ENCODE results near the gene MEGF11.
"Not testable (repeated sequence)": the region's sequence is repeated elsewhere in the genome, so short reads cannot be mapped to it uniquely, and the experiment has no call there.

Gene MEGF11

DNA sequence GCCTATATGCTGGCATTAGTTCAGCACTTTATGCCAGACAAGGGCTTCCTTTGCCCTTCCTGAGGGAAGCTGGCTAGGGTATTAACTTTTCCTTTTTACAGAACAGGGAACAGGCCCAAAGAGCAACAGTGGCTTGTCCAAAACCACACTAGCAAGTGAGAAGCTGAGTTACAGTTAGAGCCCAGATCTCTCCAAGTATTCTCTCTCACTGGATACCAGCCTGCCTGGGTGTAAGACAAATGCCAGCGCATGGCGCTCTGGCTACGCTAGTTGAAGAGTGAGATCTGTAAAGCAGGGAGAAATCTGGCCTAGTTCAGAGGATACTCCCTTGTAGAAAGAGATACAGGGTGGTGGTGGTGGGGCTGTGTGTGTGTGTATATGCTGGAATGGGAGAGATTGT is 345.9 kb downstream of the MEGF11 start:
- DNase-seq (ENCODE audit: low spot score), result no peak
- FAIRE-seq, result no peak

- no peak for FAIRE-seq
- no peak for DNase-seq (ENCODE audit: low spot score)
These were observed 347.2 kb downstream of the MEGF11 start for GRCh38 chr15:65906396-65906795.

DNA sequence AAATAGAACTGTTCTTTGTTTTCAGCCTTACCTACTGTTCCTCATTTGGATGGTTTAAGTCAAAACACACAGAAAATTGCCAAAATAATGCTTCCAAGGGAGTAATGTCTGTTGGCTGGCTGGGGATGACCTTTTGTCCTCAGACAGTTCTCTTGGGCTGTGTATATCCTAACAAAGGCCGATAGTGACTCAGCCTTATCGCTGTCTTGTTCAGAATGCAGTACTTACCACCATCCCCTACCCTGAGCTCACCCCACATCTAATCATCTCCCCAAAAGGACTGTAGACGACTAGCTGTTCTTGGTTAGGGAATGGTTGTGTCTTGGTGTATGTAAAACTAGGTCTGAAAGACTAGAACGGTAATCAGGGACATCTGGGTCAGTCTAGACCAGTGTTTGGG is 349.2 kb downstream of the MEGF11 start:
- DNase-seq (ENCODE audit: low spot score), result no peak
- no peak for FAIRE-seq

DNA sequence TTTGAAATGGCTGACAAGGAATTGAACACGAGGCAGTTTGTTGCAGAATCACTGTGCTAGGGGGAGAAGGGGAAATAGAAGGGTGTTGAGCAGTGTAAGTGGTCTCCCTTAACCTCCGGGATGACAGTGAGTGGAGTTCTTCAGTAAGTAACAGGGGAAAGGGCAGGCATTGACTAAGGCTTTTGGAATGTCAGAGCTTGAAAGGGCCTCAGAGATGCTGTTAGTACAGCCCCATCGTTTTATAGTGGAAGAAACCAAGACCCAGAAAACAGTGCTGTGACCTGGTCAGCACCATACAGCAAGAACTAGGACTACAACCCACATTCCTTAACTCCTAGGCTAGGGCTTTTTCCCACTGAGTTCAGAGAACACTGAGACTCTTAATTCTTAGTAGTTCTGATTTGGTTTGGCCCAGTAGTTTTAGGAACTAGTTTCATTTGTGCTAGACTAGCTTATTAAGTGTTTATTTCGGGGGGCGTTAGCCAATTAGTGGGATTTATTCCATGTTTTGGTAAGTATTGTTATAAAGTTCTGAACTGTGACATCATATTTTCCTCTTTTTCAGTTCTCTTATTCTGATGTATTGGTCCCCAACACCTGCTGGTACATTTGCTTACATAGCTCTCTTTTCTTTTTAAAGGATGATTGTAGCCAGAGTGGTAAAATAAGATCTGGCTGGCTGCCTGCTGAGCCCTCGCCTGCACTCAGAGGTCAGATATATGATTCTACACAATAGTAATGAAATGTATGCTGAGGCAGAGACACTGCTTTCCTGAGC is 350.1 kb downstream of the MEGF11 start:
- peak; percentile 50 for DNase-seq (ENCODE audit: low spot score)

GRCh38 chr15:65902373-65902772 is 351.2 kb downstream of the MEGF11 start:
- DNase-seq (ENCODE audit: low spot score), result peak; percentile 72
- no peak for FAIRE-seq

More for the DNA sequence above, 350.1 kb downstream of the MEGF11 start:
- FAIRE-seq, result no peak

- FAIRE-seq, result no peak
These were observed 351.7 kb downstream of the MEGF11 start for GRCh38 chr15:65901836-65902235.

GRCh38 chr15:65901336-65901735 is 352.2 kb downstream of the MEGF11 start:
- no peak for DNase-seq (ENCODE audit: low spot score)
- peak; percentile 82 for FAIRE-seq

More at GRCh38 chr15:65901836-65902235, 351.7 kb downstream of the MEGF11 start:
- DNase-seq (ENCODE audit: low spot score), result no peak

DNA sequence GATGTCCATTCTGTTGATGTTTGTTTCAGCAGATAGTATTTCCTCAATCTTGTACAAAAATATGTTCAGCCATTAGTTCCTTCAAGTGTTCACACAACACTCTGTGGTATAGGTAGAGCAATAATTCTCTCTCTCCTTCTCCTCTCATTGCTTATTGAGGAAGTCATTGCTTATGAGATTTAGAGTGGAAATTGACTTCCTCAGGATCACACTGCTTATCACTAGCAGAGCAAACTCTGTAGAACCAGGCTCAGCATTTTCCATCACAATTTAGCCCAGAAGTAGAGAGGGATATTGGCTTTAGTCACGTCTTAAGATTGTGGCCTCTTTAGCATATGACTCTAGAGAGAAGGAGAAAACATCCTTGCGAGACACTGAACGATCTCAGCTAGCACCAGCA is 353.1 kb downstream of the MEGF11 start:
- FAIRE-seq (peak; percentile 48), DNase-seq (ENCODE audit: low spot score) (no peak)

GRCh38 chr15:65896236-65896635 is 357.3 kb downstream of the MEGF11 start:
- FAIRE-seq (no peak), DNase-seq (ENCODE audit: low spot score) (no peak)

- FAIRE-seq (peak; percentile 59), DNase-seq (ENCODE audit: low spot score) (no peak)
These were observed 360.5 kb downstream of the MEGF11 start for GRCh38 chr15:65893060-65893459.

DNA sequence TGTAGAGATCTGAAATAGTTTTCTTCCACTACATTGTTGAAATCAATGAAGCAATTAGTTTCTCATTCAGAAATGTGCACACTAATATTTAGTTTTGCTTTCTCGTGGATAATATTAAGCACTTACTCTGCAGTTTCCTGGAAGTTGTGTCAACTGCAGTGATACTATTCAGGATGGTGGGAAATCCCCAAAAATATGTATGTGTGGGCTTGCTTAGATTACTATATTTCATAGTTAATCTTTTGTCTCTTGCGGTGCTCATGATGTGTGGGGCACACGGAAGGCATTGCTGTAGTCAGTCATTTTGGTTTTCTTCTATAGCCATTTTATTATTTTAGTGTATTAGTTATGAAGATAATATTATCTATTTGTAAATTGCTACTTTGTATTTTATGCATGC is 364.6 kb downstream of the MEGF11 start:
- DNase-seq (ENCODE audit: low spot score) (no peak), FAIRE-seq (no peak)

- FAIRE-seq, result no peak
- no peak for DNase-seq (ENCODE audit: low spot score)
These were observed 366.0 kb downstream of the MEGF11 start for GRCh38 chr15:65887565-65887964.

DNA sequence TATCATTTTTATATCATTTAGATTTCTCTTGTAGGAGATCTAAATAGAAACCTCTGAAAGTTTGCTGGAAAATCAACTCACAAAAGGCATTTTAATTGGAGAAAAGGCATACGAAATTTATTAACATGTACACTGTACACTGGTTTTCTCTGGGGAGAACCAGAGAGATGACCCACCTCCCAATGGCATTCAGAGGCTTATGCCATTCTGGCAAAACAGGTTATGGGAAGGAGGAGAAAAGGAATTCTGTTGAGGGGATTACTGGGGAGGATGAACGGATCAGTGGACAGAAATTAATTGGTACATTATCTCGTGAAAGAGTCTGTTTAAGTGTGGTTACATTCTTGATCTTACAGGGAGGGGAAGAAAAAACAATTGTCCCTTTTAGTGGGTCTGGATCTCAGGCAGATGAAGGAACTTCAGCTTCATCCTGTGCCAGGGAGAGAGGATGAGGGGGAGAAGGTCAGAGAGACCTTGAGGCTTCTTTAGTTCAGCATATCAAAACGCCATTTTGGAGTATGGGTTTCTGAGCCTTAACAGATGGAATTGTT is 367.8 kb downstream of the MEGF11 start:
- DNase-seq (ENCODE audit: low spot score) (no peak), FAIRE-seq (no peak)

DNA sequence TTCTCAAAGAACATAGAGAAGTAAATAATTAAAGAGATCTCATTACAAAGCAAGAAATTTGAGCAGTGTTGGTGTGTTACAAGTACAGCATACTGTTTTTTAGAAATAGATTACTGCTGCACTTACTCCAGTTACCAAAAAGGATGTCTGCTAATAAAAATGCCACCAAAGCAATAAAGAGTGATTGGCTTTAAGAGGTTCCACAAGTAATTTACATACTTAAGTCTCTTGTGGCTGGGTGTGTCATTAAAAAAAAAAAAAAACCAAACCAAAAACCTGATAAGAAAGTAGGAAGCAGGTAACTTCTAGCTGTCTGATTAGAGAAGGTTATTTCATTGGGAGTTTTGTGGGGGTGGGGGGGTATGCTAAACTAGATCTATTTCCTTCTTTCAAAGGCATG is 369.0 kb downstream of the MEGF11 start:
- DNase-seq (ENCODE audit: low spot score) (no peak), FAIRE-seq (no peak)

DNA sequence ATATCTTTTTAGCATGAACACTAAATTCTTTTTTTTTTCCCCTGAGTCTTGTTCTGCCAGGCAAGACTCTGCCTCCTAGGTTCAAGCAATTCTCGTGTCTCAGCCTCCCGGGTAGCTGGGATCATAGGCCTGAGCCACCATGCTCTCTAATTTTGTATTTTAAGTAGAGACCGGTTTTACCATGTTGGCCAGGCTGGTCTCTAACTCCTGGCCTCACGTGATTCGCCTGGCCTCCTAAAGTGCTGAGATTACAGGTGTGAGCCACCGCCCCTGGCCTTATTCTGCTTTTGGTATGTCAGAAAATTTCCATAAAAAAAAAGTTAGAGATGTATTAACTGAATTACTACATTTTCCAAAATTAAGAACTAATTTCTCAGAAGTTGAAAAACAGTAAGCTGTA is 370.0 kb downstream of the MEGF11 start:
- no peak for FAIRE-seq

GRCh38 chr15:65881766-65882434 is 371.6 kb downstream of the MEGF11 start:
- no peak for FAIRE-seq

More for the DNA sequence above, 370.0 kb downstream of the MEGF11 start:
- DNase-seq (ENCODE audit: low spot score), result no peak

GRCh38 chr15:65877749-65878148 is 375.8 kb downstream of the MEGF11 start:
- FAIRE-seq, result no peak
- DNase-seq (ENCODE audit: low spot score), result no peak

More at GRCh38 chr15:65881766-65882434, 371.6 kb downstream of the MEGF11 start:
- DNase-seq (ENCODE audit: low spot score), result no peak

- DNase-seq (ENCODE audit: low spot score) (no peak), FAIRE-seq (no peak)
These were observed 378.1 kb downstream of the MEGF11 start for GRCh38 chr15:65875458-65875857.

DNA sequence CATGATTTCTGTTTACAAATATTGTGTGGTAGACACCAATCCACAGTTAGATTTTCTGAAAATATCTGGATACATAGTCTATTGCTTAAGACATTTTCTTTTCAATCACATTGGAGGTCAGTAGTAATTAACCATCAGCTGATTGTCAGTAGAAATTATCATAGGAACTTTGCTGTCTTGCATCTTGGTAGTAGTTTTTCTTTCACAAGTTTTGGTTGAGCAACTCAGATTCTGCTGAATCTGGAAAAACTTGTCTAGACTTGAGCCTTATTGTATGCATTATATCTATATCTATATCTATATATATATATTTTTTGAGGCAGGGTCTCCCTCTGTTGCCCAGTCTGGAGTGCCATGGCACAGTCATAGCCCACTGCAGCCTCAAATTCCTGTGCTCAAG is 380.3 kb downstream of the MEGF11 start:
- no peak for FAIRE-seq
- DNase-seq (ENCODE audit: low spot score), result no peak

- FAIRE-seq; DNase-seq (ENCODE audit: low spot score): not testable (repeated sequence)
These were observed 381.0 kb downstream of the MEGF11 start for GRCh38 chr15:65872596-65872995.

- DNase-seq (ENCODE audit: low spot score); FAIRE-seq: not testable (repeated sequence)
These were observed 381.7 kb downstream of the MEGF11 start for GRCh38 chr15:65871886-65872285.

GRCh38 chr15:65870889-65871533 is 382.5 kb downstream of the MEGF11 start:
- DNase-seq (ENCODE audit: low spot score), result peak; percentile 25

More at GRCh38 chr15:65870889-65871533, 382.5 kb downstream of the MEGF11 start:
- FAIRE-seq, result no peak

All from urothelium cell line (cell line).